HG03342 (cell line): ENCODE data around the gene EVI5.
A peak's percentile ranks its signal among the peaks of the same experiment; 100 is the strongest.
"Not testable (repeated sequence)": the region's sequence is repeated elsewhere in the genome, so short reads cannot be mapped to it uniquely, and the experiment has no call there.

ENCODE experiments used
- ATAC-seq: cut with Tn5 transposase; IDR thresholded peaks from one replicate; pipeline ENCODE4 v1.9.1; 2021; ENCODE audit warnings: mild to moderate bottlenecking, moderate library complexity; ENCODE audit not compliant: unreplicated experiment

EVI5 gene

DNA sequence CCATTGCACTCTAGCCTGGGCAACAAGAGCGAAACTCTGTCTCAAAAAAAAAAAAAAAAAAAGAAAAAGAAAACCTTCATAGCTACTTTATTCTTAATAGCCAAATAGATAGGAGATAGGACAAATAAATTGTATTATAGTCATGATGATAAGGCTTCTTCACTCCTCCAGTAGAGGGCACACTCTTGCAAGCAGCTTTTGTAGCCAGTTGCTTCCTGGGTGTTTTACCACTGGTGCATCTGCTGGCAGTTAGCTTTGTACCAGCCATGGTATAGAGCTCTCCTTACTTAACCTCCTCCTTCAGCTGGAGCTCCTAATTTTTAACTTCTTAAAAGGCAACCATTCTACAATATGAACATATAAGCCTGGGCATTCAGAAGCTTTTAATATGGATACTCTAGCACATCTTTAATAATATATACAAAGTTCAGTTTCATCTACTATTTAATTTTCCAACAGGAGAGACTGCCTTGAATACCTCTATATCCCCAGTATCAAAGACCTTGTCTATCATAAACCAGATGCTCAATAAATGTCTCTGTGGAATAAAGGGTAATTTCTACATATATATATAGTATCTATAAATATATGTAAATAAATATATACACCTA, 35.8 kb downstream of the EVI5 start:
- ATAC-seq = peak; percentile 68

DNA sequence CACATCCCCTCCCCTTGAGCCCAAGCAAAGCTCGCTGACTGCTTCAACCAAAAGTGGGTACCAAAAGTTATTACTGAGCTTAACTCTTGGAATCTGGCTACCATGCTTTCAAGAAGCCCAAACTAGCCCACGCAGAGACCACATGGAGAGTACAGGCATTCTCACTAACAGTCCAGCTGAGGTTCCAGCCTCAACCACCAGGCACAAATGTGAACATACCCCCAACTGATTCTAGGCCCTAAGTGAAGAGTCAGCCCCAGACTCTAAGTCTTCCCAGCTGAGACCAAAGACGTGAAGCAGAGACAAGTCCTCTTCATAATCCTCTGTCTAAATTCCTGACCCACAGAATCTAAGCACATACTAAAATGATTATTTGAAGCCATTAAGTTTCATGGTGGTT, 36.8 kb downstream of the EVI5 start:
- ATAC-seq = no peak

DNA sequence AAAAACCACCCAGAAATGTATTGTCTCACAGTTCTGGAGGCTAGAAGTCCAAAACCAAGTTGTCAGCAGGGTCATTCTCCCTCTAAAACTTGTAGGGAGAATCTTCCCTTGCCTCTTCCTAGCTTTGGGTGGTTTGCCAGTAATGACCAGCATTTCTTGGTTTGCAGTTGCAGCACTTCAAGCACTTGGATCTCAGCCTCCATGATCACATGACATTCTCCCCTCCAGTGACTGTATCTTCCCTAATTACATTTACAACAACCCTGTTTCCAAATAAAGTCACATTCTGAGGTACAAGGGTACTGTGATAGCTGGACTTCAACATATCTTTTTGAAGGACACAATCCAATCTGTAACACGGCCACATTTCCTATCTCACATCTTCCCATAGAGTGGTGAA, 37.2 kb downstream of the EVI5 start:
- ATAC-seq = no peak

DNA sequence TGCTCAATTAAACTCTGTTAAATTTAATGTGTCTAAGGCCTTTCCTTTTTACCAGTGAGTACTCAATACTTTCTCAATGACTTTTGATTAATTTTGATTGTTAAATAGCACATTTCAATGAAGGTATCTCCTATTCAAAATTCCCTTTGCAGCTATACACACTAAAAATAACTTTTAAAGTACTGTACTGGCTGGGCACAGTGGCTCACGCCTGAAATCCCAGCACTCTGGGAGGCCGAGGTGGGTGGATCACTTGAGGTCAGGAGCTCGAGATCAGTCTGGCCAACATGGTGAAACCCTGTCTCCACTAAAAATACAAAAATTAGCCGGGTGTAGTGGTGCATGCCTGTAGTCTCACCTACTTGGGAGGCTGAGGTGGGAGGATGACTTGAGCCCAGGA, 38.7 kb downstream of the EVI5 start:
- not testable (repeated sequence) for ATAC-seq

DNA sequence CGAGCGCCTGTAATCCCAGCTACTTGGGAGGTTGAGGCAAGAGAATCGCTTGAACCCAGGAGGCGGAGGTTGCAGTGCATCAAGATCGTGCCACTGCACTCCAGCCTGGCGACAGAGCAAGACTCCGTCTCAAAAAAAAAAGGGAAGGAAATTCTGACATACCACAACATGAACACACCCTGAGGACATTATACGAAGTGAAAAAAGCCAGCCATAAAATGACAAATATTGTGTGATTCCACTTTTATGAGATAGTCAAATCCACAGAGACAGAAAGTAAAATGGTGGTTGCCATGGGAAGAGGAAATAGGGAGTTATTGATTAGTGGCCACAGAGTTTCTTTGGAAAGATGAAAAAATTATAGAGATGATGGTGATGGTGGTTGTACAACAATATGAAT, 41.7 kb downstream of the EVI5 start:
- no peak for ATAC-seq

DNA sequence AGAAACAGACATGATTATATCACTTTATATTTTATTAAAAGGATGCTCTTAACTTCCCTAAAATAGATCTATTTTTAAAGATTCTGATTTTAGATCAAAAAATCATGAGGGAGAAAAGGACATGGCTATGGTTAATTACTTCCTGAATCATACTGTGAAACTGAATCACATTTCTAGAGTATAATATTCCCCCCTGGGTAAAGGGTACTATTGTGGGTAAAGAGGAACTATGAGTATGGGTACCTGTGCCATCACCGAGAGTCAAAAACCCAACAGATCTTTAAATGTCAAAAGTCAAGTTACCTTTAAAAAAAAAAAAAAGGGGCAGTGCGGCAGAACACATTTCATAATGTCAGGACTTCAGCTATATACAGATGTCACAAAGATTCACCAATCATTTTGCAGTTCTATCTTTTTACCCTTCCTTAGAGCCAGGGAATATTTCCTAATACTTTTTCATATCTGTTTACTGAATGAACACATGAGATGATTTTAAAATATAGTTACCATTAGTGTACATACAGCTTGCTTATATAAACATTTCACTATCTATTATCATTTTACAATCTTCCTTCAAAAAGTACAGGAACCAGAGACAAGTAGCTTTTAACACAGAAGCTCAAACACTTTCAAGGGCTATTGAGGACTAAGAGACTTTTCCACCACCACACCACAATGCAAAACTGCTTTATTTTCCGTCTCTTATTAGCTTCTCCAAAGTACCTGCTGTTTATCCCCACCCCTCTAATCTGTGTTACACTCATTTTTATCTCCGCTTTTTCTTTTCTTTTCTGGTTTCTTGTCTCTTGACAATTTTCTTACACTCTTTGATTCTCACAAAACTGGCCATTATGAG, 45.0 kb downstream of the EVI5 start:
- no peak for ATAC-seq

DNA sequence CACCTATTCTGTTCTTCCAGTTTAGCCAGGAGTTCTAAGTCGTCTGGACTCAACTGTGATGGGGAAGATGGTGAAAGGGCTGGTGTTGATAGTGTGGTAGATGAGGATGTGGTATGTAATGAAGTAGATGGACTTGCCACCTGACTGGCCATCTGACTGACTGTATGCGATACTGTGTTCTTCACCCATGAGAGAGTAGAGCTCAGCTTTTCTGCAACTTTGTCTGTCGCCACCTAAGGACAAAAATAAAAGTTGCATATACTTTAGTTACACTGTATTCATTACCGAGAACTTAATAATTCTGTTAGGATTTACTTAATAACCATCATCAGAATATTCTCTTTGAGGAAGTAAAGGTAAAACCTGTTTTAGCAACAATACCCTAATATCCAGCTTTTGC, 48.5 kb downstream of the EVI5 start:
- ATAC-seq = peak; percentile 56

DNA sequence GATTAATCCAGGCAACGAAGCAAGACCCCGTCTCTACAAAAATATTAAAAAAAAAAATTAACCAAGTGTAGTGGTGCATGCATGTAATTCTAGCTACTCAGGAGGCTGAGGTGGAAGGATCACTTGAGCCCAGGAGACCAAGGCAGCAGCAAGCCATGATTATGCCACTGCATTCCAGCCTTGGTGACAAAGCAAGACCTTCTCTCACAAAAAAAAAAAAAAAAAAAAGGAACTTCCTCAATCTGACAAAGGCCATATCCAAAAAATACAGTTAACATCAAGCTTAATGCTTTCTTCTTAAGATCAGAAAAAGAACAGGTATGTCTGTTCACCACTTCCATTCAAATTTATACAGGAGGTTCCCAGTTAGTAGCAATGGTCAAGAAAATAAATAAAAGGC, 54.4 kb downstream of the EVI5 start:
- no peak for ATAC-seq

DNA sequence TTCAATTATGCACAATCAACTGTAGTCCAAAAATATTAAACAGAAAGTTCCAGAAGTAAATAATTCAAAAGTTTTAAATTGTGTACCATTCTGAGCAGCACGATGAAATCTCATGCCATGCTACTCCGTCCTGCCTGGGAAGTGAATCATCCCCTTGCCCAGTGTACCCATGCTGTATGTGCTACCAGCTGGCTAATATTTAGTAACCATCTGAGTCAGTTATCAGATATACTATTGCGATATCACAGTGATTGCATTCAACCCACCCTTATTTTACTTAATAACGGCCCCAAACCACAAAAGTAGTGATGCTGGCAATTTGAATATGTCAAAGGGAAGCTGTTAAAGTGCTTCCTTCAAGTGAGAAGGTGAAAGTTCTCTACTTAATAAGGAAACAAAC, 56.2 kb downstream of the EVI5 start:
- ATAC-seq = no peak

DNA sequence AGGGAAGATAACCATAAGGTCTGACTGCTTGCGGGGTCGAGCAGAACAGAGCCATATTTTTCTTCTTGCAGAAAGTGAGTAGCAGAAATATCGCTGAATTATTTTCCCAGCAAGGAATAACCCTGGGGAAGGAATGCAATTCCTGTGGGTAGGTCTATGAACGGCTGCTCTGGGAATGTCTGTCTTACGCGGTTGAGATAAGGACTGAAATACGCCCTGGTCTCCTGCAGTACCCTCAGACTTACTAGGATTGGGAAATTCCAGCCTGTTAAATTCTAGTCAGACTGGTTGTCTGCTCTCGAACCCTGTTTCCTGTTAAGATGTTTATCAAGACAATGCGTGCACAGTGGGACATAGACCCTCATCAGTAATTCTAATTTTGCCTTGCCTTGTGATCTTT, 61.2 kb downstream of the EVI5 start:
- not testable (repeated sequence) for ATAC-seq

DNA sequence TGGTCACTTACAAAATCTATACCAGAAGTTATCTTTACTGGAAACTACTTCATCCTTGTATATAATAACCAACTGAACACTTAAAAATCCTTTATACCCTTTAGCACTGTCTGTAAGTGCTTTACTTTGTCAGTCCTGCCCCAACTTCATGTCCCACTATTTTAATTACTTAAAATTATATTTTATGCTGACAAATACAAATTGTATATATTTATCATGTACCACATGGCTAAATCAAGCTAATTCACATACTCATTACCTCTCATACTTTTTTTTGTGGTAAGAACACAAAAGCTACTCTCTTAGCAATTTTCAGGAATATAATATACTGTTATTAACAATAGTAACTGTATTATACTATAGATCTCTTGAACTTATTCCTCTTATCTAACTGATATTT, 63.0 kb downstream of the EVI5 start:
- ATAC-seq = no peak

DNA sequence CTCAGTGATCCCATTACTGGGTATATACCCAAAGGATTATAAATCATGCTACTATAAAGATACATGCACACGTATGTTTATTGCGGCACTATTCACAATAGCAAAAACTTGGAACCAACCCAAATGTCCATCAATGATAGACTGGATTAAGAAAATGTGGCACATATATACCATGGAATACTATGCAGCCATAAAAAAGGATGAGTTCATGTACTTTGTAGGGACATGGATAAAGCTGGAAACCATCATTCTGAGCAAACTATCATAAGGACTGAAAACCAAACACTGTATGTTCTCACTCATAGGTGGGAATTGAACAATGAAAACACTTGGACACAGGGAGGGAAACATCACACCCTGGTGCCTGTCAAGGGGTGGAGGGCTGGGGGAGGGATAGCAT, 63.8 kb downstream of the EVI5 start:
- not testable (repeated sequence) for ATAC-seq

DNA sequence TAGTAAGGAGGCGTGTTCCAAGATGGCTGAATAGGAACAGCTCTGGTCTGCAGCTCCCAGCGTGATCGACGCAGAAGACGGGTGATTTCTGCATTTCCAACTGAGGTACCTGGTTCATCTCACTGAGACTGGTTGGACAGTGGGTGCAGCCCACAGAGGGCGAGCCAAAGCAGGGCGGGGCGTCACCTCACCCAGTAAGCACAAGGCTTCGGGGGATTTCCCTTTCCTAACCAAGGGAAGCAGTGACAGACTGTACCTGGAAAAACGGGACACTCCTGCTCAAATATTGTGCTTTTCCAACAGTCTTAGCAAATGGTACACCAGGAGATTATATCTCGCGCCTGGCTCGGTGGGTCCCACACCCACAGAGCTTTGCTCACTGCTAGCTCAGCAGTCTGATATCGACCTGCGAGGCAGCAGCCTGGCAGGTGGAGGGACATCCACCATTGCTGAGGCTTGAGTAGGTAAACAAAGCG, 69.4 kb downstream of the EVI5 start:
- not testable (repeated sequence) for ATAC-seq

DNA sequence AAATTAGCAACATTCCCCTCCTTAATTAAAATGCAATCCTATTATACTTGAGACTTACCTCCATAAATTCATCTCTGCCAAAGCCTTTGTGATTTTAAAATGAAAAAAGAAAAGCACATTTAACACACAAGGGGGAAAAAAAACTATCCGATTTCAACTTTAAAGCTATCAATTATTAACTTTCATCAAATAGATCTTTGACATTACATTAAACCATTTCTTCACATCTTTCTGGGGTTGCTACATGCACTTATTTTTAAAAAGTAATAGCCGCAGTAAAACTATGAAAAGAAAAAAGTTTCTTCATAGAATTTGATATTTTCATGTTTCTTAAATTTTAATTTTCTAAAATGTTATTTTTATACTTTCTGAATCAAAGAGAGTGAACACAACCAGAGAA, 71.0 kb downstream of the EVI5 start:
- ATAC-seq = no peak

DNA sequence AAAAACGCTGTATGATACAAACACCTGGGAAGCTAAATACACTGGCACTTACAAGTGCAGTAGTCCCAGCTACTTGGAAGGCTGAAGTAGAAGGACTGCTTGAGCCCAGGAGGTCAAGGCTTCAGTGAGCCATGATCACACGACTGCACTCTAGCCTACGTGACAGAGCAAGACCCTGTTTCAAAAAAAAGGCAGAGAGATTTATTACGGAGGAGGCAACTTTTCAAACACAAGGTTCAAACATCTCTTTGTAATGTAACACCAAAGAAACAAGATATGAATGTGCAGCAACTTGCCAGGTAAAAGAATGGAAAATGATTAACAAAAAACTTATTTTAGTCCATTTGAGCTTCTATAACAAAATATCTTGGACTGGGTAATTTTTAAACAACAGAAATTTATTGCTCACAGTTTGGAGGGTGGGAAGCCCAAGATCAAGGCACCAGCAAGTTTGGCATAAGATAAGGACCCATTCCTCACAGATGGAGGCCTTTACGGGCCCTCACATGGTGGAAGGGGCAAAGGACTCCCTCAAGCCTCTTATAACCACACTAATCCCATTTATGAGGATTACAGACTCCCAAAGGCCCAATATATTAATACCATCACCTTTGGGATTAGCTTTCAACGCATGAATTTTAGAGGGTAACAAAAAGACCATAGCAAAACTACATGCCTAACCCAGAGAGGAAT, 73.3 kb downstream of the EVI5 start:
- ATAC-seq = no peak

DNA sequence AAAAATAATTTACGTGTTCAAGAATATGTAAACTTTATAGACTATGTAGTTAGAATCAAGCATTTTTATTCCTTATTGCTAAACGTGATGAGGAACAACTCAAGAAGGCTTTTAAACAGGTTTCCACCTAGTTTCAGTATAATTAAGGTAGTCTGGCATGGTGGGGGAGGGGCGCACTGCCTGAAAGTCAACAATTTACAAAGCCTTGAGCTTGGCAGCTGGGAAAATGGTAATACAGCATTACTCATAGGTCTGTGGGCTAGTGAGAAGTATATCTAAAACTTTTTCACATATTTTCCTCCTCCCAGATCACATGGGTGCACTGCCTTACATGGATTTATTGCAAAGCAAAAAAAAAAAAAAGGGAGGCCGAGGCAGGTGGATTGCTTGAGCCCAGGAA, 75.2 kb downstream of the EVI5 start:
- ATAC-seq = no peak

DNA sequence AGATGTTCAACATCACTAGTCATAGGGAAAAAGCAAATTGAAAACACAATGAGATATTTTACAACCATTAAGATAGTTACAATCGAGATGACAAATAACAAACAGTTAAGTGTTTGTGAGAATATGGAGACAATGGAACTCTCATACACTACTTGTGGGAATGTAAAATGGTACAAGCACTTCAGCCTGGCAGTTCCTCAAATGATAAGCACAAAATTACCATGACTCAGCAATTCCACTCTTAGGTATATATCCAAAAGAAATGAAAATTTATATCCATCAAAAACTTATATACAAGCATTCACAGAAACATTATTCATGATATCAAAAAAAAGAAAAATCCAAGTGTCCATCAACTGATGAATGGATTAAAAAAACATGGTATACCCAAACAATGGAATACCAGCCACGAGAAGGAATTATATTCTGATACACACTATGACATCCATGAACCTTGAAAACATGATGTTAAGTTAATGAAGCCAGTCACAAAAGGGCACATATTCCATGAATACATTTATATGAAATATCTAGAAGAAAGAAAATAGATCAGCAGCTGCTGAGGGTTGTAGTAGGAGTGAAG, 76.4 kb downstream of the EVI5 start:
- ATAC-seq = no peak

DNA sequence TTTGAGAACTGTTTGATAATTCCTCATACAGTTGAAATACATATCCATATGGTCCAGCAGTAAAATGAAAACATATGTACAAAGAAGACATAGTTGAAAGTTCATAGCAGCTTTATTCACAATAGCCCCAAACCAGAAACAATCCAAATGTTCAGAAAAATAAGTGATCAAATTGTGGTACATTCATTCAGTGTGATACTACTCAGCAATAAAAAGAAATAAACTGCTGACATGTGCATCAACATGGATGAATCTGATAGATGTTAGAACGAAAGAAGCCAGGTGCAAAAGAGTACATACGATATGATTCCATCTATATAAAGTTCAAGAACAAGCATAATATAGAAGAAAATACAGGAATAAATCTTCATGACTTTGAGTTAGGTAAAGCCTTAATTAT, 77.2 kb downstream of the EVI5 start:
- ATAC-seq = no peak

DNA sequence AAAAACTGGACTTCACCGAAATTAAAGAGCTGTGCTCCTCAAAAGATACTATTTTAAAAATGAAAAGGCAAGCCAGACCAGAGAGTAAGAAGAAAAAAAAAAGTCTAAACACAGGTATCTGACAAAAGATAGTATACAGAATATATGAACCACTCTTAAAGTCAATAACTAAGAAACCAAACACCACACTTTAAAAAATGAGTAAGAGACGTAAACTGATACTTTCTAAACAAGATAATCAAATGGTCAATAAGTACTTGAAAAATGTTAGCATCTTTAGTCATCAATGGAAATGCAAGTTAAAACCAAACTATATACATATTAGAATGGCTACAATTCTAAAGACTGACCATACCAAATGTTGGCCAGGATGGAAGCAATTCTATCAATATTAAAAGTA, 77.6 kb downstream of the EVI5 start:
- no peak for ATAC-seq

DNA sequence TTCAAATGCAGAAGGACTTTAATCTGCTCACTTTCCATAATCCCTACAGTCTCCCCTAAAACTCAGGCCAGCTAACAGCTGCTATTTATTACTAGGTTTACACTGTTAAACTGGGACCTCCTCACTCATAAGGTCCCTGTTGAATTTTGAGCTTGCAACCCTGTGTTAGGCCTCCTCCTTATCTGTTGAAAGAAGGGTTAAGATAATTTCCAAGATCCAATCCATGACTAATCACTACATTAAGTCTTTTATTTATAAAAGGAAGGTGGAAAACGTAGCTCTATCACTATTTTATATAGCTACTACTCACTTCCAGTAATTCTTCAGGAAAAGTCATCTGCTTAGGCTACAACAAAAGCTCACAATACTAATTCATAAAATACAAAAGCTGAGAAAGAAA, 79.5 kb downstream of the EVI5 start:
- ATAC-seq = no peak

DNA sequence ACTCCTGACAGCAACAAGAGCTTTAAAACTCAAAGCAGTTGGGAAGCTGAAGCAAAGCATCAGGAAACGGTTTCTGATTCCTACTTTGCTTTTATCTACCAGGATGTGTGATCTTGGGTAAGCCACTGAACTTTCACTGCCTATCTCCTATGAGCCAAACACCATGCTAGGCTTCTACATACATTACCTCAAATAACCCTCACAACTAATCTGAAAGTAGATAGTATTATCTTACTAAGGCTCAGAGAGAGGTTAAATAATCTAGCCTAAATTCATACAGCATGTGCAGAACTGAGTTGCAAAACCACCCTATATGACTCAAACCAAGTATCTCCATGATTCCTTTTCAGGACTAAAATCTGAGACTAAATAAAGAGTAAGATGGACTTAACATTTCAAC, 83.8 kb downstream of the EVI5 start:
- no peak for ATAC-seq

DNA sequence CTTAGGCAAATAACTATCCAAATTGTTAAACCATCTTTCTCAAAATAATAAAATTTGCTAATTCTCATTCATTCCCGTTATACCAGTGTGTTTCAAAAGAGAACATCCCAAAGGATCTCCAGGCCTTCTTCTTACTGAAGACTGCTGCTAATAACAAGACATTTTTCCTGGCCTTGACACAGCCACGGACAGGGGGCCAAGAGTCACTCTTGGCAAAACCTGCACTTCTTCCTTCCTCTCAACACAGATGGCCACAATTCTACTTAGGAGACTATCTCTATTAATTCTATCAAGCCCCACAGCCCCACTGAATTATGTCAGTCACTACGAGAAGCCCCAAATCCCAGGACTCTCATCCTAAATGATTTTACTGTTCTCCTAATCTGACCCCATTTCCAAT, 86.0 kb downstream of the EVI5 start:
- ATAC-seq = no peak
